GM18502 (cell line): ENCODE data around the gene PER3.
"Not testable (repeated sequence)": the region's sequence is repeated elsewhere in the genome, so short reads cannot be mapped to it uniquely, and the experiment has no call there.

Source experiments
- ATAC-seq: cut with Tn5 transposase; IDR thresholded peaks from one replicate; pipeline ENCODE4 v1.9.1; 2021; ENCODE audit warnings: mild to moderate bottlenecking; ENCODE audit not compliant: unreplicated experiment, poor library complexity

PER3 gene

GRCh38 chr1:7777591-7777990 lies 6.5 kb upstream of the PER3 start:
- ATAC-seq, result no peak

- no peak for ATAC-seq
Observed at GRCh38 chr1:7778133-7778628, 5.9 kb upstream of the PER3 start.

GRCh38 chr1:7780976-7781375 lies 3.1 kb upstream of the PER3 start:
- ATAC-seq, result no peak

- no peak for ATAC-seq
Observed at GRCh38 chr1:7781501-7781900, 2.6 kb upstream of the PER3 start.

GRCh38 chr1:7781923-7782495 lies 2.1 kb upstream of the PER3 start:
- no peak for ATAC-seq

- no peak for ATAC-seq
Observed at GRCh38 chr1:7783178-7783711, 846 bp upstream of the PER3 start.

GRCh38 chr1:7784492-7785071 lies 491 bp downstream of the PER3 start:
- no peak for ATAC-seq

- ATAC-seq, result no peak
Observed at GRCh38 chr1:7785108-7785507, 1.0 kb downstream of the PER3 start.

- no peak for ATAC-seq
Observed at GRCh38 chr1:7786795-7787194, 2.7 kb downstream of the PER3 start.

- no peak for ATAC-seq
Observed at GRCh38 chr1:7789828-7790227, 5.7 kb downstream of the PER3 start.

- not testable (repeated sequence) for ATAC-seq
Observed at GRCh38 chr1:7791027-7791426, 6.9 kb downstream of the PER3 start.

GRCh38 chr1:7795406-7795805 lies 11.3 kb downstream of the PER3 start:
- ATAC-seq, result no peak

- ATAC-seq, result no peak
Observed at GRCh38 chr1:7805460-7805859, 21.4 kb downstream of the PER3 start.

- no peak for ATAC-seq
Observed at GRCh38 chr1:7808253-7808844, 24.3 kb downstream of the PER3 start.

- ATAC-seq, result no peak
Observed at GRCh38 chr1:7809742-7810141, 25.7 kb downstream of the PER3 start.

- no peak for ATAC-seq
Observed at GRCh38 chr1:7810395-7810794, 26.3 kb downstream of the PER3 start.

GRCh38 chr1:7811476-7811875 lies 27.4 kb downstream of the PER3 start:
- ATAC-seq, result no peak

- no peak for ATAC-seq
Observed at GRCh38 chr1:7813677-7814373, 29.7 kb downstream of the PER3 start.

GRCh38 chr1:7821282-7821681 lies 37.2 kb downstream of the PER3 start:
- no peak for ATAC-seq

GRCh38 chr1:7824701-7825100 lies 40.6 kb downstream of the PER3 start:
- ATAC-seq, result no peak

- ATAC-seq, result no peak
Observed at GRCh38 chr1:7826363-7826762, 42.3 kb downstream of the PER3 start.
